Stimulated activated CD8-positive, alpha-beta memory T cell treated with anti-CD3 and anti-CD28 coated beads, Interleukin-2, amount 100 ng/mL, for 48 hours (primary cell): ENCODE measurements around the gene C2CD2.
"Not testable (repeated sequence)": the region's sequence is repeated elsewhere in the genome, so short reads cannot be mapped to it uniquely, and the experiment has no call there.

Source experiments
- DNase-seq, 2 donors: peaks; one replicate each; pipeline ENCODE4 v3.0.0-alpha.2; 2020; ENCODE audit warnings: low read depth in 2 of 2

C2CD2 gene

DNA sequence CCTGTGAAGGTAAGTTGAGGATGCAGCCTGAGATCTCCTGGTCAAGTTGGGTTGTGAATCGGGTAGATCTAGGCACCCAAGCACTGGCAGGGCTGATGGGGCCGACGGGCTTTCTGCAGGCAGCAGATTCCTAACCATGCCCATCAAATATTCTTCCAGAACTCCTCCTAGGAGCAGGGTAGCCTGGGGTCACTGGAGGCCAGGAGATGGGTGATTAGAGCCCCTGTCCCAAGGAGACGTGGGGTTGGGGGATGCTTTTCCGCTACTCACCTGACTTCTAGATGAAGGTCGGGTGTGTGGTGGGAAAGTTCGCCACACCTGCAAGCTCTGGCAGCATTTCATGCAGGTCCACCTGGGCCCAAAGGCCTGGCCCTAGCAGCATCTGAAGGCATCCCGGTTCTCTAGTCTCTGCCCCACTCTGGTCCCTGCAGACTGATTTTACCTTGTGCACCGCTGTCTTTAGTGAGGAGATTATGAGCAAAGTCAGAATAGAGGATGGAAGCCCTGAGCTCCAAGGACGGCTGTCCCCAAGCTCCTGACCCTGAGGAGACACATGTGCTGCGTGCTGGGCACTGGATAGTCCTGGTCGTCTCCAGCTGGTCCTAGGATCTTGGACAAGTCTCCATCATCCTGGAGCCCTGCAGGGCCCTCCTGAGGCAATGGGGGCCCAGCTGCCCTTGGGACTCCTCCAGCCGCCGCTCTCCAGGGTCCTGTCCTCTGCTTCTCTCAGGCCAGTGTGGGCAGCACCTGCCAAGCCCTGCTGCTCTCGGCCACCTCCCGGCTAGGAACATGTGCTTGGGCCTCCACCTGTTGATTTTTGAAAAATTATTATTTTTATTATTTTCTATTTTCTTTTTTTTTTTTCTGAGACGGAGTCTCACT lies 21.8 kb upstream of the C2CD2 start:
- DNase-seq = no peak

DNA sequence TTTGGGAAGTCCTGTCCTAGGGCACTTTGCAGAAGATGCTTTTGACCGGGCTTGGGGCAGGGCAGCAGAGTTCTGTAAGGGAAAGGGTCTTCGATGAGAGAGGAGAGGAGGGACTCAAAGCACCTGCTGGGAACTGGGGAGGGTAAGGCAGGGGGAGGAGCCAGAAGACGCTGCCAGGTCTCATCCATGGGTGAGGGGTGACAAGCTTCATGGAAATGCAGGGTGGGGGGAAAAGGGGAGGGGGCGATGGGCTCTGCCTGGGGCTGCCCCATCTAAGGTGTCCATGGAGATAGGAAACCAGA lies 20.9 kb upstream of the C2CD2 start:
- no peak for DNase-seq

DNA sequence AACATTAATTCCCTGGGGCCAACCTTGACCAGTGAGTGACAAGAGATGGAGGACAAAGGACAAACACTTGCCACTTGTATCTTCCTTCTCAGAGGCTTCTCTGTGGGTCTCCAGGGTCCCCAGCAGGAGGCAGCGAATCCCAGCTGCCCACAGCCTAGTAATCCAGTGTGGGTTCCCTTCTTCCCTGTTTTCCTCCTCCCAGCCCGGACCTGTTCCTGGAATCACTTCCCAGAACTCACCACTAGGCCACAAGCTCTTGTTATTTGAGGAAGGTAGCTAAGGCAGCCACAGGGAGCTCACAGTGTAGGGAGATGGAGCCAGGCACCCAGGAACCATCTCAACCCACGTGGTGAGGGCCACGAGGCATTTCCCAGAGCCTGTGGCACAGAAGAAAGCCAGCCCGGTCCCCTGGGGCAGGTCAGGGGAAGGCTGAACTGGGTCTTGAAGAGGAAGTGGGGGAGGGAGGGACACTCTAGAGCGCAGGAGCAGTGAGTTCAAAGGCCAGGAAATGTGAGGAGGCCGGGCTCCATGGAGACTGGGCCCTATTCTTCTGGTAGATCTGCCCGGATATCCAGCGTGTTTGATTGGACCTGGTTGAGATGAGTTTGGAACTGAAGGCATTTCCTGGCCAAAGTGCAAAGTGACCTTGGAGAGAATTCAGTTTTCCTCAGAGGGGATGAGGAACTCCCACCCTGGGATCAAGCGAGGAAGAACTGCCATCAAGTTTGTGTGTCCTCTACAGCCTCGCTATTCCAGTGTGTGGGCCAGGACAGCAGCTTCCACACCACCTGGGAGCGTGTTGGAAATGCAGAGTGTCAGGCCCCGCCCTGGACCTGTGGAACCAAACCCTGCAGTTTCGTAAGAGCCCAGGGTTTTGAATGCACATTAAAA lies 20.3 kb upstream of the C2CD2 start:
- no peak for DNase-seq

DNA sequence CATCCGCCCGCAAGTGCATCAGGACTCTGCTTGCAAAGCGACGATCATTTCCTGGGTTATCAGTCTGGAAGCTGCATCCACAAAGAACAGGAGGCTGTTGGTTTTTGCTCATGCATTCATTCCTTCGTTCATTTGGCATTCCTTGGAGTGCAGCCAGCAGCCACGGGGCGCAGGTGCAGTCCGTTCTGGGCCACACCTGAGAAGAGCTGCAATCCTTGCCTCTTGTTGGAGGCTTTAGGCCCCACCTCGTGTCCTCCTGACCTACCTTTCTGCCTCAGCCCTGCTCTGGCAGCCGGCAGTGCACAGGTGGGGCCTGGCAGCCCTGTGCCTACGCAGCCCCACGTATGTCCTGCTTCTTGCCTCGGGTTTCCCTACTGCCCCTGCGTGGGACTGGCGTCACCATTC lies 19.6 kb upstream of the C2CD2 start:
- no peak for DNase-seq

DNA sequence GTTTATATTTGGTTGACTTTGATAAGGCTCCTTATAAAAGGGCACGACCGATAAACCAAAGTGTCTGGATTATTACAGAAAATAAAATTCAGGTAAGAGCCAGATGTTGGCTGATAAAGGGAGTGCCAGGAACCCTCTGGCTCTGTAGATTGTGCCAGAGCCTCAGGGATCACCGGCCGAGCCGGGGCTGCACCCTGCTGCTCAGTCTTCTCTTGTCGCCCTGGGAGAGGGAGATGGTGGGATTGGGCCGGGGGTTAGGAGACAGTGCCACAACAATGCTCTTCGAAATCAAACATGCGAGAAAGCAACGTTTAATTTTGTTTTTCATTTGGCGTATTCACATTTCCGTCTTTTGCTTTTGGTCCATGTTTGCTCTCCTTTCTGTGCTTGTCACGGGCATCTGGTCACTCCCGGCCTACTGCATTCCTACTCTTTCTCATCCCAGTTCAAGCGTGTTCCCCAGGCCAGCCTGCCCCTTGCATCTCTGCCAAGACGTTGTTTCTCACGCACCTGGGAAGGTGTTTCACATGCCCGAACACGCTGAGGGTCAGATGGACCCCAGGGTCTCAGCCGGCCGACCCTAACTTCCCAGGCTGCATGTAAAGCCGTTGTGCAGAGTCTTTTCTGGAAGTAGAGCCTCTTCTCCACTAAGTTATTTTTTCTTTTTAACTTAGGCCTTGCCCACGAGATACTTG lies 18.8 kb upstream of the C2CD2 start:
- no peak for DNase-seq

DNA sequence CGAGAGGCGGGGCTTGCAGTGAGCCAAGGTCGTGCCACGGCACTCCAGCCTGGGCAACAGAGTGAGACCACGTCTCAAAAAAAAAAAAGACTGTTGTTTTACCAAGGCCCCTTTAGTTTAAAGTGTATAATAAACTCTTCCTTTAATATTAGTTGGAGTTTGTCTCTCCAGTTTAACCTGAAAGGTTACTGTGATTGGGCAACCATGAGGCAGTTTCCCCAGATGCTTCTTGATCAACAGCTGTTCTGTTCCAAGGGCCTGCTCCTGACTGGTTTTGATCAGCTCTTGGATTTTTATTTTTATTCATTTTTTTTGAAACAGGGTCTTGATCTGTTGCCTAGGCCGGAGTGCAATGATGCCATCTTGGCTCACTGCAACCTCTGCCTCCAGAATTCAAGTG lies 18.1 kb upstream of the C2CD2 start:
- DNase-seq = no peak

DNA sequence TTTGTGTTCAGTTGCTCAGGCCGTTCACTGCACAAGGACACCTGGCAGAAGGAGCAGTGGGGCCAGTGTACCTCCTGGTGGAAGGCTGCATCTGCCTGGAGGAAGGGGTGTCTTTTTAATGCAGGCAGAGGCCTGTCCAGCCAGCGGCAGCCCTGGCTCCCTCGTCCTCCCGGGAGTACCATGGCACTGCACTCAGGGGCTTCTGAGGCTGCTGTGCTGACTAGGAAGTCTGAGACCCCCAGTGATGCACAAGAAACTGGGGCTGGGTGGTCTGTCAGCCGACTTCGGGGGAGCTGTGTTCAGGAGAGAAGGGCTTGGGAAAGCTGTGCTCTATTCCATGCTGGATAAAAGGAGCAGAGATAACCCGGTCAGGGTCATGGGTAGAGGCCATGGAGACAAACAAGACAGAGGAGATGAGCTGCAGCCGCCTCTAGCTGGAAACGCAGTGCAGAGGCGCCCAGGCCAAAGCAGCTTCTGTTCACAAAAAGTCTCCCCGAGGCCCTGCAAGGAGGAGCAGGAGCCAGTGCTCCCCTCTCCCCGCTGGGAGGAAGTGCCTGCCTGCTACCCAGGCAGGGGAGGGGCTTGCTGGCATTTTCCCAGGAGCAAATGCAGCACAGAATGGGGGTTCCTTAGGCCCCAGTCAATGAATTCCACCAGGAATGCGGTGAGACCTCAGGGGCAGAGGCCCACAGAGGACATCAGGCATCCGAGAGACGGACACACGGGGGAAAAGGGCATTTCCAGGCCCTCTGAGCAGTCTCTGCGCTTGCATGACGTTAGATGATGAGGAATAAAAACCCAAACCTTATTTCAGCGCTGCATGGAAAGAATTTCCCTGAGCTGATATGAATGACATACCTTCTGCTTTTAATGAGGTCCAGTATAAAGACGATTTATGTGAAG lies 17.2 kb upstream of the C2CD2 start:
- no peak for DNase-seq

DNA sequence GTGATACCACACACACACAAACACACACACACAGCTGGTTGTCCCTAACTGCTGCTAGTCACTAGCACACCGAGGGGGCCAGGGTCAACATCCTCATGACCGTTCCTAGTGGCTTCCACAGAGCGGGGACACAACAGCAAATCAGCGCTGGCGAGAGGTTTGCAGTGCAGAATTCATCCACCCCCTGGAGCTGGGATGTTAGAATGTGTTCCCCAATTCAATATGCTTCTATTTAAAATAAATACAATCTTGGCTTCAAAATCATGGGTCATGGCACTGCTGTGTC lies 16.2 kb upstream of the C2CD2 start:
- DNase-seq = no peak

DNA sequence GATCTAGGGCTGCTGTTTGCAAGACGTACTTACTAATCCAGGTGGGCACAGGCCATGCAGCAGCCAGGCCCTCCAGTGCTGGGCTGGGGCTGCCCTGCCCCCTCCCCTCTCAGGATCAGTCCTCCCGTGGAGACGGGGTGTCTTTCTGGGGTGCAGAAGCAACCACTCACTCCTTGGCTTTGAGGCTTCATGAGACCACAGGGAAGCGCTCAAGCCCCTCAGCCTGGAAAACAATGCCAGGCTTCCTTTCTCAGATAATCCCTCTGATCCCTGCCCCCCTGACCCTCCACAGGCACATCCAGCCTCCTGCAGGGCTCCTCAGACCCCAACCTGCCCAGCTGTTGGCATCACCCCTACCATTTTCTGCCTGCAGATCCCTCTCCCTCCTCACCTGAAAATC lies 13.9 kb upstream of the C2CD2 start:
- DNase-seq = no peak

DNA sequence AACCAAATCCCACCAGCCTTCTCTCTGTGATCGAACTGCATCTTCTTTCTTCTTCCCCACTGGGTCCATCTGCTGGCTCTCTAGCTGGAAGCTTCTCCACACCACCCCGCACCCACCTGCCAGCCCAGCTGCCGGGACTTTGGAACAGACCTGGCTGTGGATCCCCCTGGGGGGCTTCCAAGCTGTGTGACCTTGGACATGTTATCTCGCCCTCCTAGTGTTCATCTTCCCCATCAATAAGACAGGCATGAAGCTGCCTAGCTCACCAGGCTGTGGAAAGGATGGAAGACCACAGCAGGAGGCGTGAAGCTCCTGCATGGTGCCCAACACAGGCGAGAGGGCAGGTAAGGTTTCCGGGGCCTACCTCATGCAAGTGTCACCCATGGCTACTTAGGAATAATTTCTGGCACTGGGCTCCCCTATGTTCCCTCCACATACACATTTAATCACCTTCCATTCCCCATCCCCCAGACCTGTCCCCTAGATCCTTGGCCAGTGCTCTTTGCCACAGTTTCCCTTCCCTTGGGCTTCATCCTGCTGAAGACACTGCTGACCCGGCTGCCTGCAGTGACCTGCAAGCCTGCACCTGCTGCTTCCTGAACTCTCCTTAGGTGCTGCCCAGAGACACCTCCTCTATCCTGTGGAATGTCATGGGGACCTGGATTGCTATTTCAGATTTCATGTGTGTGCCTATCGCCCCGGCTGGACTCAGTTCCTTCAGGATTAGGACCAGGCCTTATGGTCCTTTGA lies 13.2 kb upstream of the C2CD2 start:
- no peak for DNase-seq

DNA sequence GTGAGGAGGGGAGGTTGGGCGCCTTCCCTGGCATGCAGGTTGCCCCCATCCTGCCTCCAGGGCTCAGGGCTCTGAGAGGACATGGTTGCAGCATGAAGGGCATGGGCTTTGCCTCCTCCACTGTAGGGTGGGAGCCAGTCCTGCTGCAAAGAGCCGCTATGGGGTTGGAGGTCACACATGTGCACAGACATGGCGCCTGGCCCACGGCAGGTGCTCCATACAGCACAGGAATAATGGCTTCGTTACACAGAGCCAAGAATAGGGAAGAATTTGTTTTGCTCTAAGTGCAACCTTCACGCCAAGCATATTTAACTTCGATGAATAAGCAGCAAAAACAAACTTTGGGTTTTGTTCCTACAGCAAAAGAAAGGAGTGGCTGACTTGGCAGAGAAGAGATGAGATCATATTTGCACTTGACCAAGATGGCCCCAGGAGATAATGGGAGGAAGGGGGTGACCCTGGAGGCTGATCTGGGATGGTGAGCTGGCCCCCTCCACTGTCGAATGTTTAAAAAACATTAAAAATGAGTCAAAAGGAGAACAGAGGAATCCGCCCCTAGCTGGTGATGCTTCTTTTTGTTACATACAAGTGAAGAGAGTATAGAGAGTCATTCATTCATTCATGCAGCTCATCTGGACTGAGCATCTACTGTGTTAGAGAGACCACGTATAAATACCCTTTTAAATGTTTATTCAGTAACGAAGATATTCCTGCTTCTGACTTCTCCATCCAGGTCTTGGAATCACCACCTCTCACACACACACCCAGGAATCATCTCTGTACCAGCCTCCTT lies 12.4 kb upstream of the C2CD2 start:
- DNase-seq = no peak

DNA sequence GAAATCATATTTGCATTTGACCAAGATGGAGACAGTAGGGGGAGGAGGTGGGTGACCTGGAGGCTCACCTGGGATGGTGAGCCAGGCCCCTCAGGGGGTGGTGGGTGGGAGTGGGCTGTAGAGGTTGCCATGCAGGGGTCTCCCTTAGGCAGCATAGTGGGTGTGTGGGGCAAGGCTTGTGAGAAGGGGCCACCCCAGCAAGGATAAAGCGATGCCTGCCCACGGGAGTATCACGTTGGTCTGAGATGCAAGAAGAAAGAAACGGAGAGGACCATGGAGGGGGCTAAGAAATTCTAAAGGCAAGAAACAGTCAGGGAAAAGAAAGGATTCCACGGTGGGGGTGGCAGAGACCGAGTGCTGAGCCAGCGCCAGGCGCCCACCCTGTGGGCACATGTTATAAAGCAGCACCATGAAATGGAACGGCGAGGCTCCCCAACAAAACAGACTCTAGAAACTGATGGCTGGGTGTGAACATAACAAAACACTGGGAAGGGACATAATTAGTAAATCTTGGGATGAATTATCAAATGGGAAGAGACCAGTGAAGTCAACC lies 11.7 kb upstream of the C2CD2 start:
- no peak for DNase-seq

DNA sequence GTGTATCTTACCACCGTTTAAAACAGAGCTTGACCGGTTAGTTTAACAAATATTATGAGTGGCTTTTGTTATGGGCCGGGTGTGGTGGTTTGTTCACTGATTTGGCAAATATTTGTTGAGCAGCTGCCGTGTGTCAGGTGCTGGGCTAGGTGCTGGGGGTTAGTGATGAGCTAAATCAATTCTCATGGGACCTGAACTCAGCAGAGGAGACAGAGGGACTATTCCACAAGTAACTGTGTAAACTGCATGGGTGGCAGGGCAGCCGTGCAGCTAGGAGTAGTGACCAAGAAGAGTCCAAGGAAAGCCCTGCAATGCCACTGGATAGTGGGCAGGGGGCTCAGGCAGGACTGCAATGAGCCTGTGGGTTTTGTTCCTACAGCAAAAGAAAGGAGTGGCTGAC lies 11.2 kb upstream of the C2CD2 start:
- no peak for DNase-seq

DNA sequence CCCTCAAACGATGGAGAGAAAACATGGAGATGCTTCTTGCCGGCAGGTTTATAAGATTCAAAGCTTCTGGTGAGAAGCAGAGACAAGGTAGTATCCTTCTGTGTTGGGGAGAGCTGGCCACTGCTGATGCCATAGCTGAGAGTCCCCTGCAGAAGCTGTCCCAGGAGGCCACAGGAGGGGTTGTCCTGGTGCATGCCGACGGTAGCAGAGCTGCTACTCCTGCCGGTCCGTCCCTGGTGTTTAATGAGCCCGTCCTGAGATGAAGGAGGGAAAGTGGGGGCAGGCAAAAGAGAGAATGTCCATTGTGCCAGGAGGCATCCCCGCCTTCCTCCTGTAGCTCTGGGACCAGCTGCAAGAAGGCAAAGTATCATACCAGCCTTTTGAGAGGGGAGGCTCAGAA lies 10.4 kb upstream of the C2CD2 start:
- no peak for DNase-seq

DNA sequence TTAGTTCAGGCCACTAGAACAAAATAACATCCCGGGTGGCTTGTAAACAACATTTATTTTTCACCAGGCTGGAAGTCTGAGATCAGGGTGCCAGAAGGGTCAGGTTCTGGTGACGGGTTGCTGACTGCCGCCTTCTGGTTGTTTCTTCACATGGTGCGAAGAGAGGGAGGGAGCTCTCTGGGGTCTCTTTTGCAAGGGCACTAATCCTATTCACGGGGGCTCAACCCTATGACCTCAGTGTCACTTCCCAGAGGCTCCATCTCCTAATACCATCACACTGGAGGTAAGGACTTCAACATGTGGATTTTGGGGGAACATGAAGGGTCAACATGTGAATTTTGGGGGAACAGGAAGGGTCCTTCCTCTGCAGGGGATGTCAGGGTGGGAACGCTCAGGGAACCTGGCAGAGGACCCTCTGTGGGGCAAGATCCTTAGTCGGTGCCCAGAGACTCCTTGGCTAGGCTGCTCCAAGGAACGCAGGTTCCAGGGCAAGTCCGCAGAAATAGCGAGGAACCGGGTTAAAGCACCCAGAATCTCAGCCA lies 8.7 kb upstream of the C2CD2 start:
- DNase-seq = no peak

DNA sequence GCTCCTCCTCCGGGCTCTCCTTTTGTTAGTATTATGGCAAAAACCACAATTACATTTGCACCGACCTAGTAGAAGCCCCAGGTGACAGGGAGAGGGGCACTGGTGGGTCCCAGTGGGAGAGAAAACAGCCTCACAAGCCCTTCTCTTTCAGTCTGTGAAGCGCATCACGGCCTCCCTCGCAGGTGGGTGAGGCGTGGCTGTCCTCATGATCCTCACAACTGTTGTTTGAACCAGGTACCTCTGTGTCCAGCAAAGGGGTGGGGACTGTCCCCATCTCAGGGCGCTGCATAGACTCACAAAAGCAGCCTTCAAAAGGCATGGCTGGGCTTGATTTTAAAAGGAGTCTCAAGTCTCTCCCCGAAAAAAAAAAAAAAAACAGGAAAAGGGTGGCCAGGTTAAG lies 7.9 kb upstream of the C2CD2 start:
- DNase-seq = no peak

DNA sequence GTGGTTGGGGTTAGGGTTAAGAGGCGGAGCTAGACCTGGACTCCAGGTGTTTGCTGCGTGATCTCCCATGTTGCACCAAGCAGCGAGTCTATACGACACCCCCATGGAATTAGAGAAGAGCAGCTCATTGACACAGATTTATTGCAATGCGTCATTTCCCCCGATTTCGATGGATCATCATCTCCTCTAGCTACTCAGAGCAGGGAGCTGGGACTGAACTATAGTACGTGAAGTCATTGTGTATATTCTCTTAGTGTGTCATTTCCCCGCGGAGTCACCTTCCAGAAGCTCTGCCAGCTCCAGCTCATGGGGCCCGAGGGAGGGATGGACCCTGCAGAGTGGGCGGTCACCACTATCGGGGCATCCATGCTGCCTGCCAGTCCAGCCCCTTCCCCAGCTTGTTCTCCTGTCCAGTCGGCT lies 7.5 kb upstream of the C2CD2 start:
- DNase-seq = no peak

DNA sequence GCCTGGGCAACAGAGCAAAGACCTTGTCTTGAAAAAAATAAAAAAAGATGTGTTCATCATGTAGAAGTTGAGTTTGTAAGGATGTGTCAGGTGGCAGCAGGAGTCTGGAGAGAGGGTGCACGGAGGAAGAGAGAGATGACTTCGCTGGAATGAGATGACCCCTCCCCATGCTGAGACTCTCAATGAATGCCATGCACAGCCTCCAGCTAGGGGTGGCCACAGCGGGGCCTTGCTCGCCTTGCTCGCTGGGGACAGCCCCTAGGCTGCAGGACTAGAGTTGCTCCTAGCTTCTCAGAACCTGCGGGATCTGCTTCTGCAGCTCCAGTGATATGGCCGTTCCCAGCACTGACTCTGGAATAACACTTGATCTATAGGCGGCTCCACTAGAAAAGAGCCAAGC lies 6.6 kb upstream of the C2CD2 start:
- no peak for DNase-seq

DNA sequence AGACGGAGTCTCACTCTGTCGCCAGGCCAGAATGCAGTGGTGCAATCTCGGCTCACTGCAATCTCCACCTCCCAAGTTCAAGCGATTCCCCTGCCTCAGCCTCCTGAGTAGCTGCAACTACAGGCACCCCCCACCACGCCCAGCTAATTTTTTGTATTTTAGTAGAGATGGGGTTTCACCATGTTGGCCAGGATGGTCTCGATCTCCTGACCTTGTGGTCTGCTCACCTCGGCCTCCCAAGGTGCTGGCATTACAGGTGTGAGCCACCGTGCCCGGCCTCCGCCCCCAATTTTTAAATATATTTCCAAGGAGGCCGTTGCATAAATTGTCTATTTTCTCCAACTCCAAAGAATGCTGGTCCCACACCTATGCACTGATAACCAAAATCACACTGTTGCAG lies 5.9 kb upstream of the C2CD2 start:
- not testable (repeated sequence) for DNase-seq
